Prostate gland (tissue), 2 donors: ENCODE data around the gene APCDD1L.

ENCODE experiments used
- CTCF ChIP-seq, 4 experiments: fragments of 200-600 bp in 2 of 4; fragments of 450-650 bp in 2 of 4; sonication (generic) in 2 of 4; IDR thresholded peaks; 1 replicate in 3 of 4; 2 replicates in 1 of 4; pipeline ENCODE4 v1.5.1; 2016 to 2019; ENCODE audit warnings: antibody characterized with exemption in 4 of 4, mild to moderate bottlenecking in 2 of 4, moderate library complexity in 2 of 4
- POLR2A ChIP-seq: fragments of 450-650 bp; IDR thresholded peaks from one replicate; pipeline ENCODE4 v1.6.1; 2016; ENCODE audit warnings: antibody characterized with exemption, mild to moderate bottlenecking

GRCh38 chr20:58431134-58431533 is 84.1 kb downstream of the APCDD1L start:
- TF ChIP-seq POLR2A (no peak), CTCF (IDR thresholded peaks at IDR 0.05) (no peak)
